ENCODE measurements around the gene TNPO3. TPM values are rescaled to one million over a fixed set of nuclear protein-coding genes. Genes with fewer than 3 reads are reported as not detected.
"Not testable (repeated sequence)": the region's sequence is repeated elsewhere in the genome, so short reads cannot be mapped to it uniquely, and the experiment has no call there.

TNPO3 gene
- total RNA-seq, 2 experiments from 2014 or later, result 44.3 to 48.1 TPM

DNA sequence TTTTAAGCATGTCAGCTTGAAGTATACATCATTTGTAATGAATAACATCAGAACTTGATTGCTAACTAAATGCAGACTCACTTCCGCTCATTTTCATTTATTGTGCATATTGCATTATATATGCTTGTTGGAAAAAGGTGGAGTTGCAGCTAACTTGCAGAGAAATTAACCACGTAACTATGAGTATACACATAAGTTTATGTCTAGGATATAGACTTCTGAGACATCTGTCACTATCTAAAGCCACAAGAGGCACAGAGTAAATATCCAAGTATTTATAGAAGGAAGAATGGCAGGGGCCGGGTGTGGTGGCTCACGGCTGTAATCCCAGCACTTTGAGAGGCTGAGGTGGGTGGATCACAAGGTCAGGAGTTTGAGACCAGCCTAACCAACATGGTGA lies 47.3 kb downstream of the TNPO3 start:
- H3K27me3 Mint-ChIP-seq, result no peaks in the 10 kb centered on the region
- no peak overlapping the region for H3K27ac Mint-ChIP-seq
- POLR2A ChIA-PET, result no interaction called here
- peaks cover 21% of the 10 kb centered on the region for H3K4me1 Mint-ChIP-seq
- no peak overlapping the region for H3K4me3 Mint-ChIP-seq
- no peak for DNase-seq
- no peaks in the 10 kb centered on the region for H3K9me3 Mint-ChIP-seq
- CTCF ChIA-PET, result interaction anchor here (1.5 kb wide), 1 partner anchor 156 kb away, joined by 3 read pairs; no protein-coding TSS in a partner anchor
- peaks cover 54% of the 10 kb centered on the region for H3K36me3 Mint-ChIP-seq (ENCODE audit: low read depth)

DNA sequence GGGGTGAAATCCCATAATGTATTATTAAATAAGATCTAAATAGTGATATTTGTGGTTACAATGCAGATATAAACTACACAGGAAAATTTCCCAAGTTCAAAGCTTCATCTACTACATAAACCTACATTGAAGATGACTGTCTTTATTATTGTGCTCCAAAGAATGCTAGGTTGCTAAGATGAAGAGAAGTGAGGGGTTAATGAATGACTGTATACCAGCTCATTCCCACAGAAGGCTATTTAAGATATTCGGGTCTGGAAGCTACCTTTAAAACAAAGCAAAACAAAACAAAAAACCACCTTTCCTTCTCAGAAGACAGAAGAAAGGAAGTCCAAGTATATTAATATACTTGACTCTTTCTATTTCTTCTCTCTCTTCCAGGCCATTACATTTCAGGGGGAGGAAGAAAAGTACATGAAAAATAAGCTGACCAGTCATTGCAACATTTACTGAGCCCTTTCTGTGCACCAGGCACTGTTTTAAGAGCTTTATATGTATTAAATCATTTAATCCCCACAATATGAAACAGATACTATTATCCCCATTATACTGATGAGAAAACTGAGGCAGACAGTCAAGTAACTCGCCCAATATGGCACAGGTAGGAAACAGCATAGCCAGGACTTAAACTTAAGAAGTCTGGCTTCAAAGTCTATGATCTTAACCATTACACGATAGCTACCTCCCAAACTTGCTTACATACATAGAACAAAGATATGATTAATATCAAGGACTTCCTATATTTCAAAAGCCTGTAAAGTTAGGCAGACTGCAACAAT lies 48.1 kb downstream of the TNPO3 start:
- peaks cover 21% of the 10 kb centered on the region for H3K4me1 Mint-ChIP-seq
- CTCF ChIA-PET, result interaction anchor here (0.8 to 1.5 kb wide), 5 partner anchors 9 to 157 kb away, joined by 3 to 4 read pairs (median 3); partner anchors contain the start of gene TNPO3
- POLR2A ChIA-PET, result no interaction called here
- DNase-seq, result no peak
- no peaks in the 10 kb centered on the region for H3K27me3 Mint-ChIP-seq
- peaks cover 60% of the 10 kb centered on the region for H3K36me3 Mint-ChIP-seq (ENCODE audit: low read depth)
- H3K9me3 Mint-ChIP-seq, result no peaks in the 10 kb centered on the region
- no peak overlapping the region for H3K27ac Mint-ChIP-seq
- no peak overlapping the region for H3K4me3 Mint-ChIP-seq

DNA sequence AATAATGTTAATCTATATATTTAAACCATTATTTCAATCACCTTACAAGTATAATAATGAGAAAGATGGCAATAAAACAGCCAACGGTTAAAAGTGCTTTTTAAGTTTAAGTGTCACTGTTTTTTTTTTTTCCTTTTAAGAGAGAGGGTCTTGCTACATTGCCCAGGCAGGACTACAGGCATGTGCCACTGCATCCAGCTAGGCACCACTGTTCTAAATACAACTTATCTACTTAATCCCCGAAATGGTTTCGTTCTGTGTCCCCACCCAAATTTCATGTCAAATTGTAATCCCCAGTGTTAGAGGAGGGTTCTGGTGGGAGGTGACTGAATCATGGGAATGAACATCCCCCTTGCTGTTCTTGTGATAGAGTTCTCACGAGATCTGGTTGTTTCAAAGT lies 49.7 kb downstream of the TNPO3 start:
- peaks cover 63% of the 10 kb centered on the region for H3K36me3 Mint-ChIP-seq (ENCODE audit: low read depth)
- no peak for DNase-seq
- POLR2A ChIA-PET, result no interaction called here
- no peaks in the 10 kb centered on the region for H3K9me3 Mint-ChIP-seq
- CTCF ChIA-PET, result interaction anchor here (0.6 kb wide), 1 partner anchor 12 kb away, joined by 3 read pairs; no protein-coding TSS in a partner anchor
- H3K27me3 Mint-ChIP-seq, result no peaks in the 10 kb centered on the region
- H3K4me1 Mint-ChIP-seq, result peaks cover 16% of the 10 kb centered on the region
- no peak overlapping the region for H3K27ac Mint-ChIP-seq
- no peak overlapping the region for H3K4me3 Mint-ChIP-seq

DNA sequence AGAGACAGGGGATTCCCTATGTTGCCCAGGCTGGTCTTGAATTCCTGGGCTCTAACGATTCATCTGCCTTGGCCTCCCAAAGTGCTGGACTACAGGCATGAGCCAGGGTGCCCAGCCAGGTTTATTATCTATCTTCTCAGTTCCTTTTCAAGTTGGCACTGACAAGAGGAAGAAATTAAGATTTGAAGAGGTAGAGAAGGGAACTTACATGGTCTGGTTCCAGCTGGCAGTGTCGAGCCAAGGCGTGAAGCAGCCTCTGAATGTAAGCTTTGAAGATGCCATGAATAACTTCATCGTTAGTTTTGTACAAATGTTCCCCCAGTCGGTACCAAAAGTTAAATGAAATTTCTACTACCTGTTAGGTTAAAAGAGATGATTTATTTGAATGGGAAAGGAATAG lies 57.7 kb downstream of the TNPO3 start:
- no peak for DNase-seq
- no peak overlapping the region for H3K27ac Mint-ChIP-seq
- no peaks in the 10 kb centered on the region for H3K27me3 Mint-ChIP-seq
- ChIA-PET CTCF (interaction anchor here (0.7 to 1.7 kb wide), 2 partner anchors 10 to 363 kb away, joined by 4 to 5 read pairs; no protein-coding TSS in a partner anchor), POLR2A (no interaction called here)
- no peak overlapping the region for H3K4me3 Mint-ChIP-seq
- peaks cover 42% of the 10 kb centered on the region for H3K36me3 Mint-ChIP-seq (ENCODE audit: low read depth)
- H3K9me3 Mint-ChIP-seq, result no peaks in the 10 kb centered on the region
- no peaks in the 10 kb centered on the region for H3K4me1 Mint-ChIP-seq

DNA sequence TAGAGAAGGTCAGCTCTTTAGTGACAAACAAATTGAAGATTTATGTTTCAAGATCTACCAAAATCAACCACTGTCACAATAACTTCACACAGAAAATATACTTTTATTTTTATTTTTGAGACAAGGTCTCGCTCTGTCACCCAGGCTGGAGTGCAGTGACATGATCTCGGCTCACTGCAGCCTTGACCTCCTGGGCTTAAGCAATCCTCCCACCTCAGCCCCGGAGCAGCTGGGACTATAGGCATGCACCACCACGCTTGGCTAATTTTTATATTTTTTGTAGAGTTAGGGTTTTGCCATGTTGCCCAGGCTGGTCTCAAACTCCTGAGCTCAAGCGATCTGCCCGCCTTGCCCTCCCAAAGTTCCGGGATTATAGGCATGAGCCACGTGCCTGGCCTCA lies 60.4 kb downstream of the TNPO3 start:
- H3K9me3 Mint-ChIP-seq, H3K27me3 Mint-ChIP-seq, H3K4me3 Mint-ChIP-seq, CTCF ChIA-PET, H3K27ac Mint-ChIP-seq, POLR2A ChIA-PET, H3K4me1 Mint-ChIP-seq, DNase-seq: not testable (repeated sequence)
- H3K36me3 Mint-ChIP-seq (ENCODE audit: low read depth), result peaks cover 35% of the 10 kb centered on the region

DNA sequence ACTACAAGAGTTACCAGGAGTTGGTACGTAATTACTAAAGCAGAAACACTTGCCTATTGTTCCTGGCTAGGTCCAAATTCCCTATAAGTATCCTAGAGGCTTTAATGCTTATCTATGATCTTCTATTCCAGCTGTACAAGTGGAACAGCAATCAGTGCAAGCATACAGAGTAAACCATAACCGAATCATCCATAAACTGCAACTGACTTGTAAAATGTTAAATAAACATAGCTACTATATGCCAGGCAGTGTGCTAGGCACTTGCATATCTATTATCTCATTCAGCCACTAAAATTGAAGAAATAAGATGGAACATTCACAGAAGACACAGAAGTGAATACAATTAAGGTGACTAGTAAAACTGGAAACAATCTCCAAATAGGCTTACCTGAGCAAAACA lies 61.5 kb downstream of the TNPO3 start:
- H3K9me3 Mint-ChIP-seq, result no peaks in the 10 kb centered on the region

DNA sequence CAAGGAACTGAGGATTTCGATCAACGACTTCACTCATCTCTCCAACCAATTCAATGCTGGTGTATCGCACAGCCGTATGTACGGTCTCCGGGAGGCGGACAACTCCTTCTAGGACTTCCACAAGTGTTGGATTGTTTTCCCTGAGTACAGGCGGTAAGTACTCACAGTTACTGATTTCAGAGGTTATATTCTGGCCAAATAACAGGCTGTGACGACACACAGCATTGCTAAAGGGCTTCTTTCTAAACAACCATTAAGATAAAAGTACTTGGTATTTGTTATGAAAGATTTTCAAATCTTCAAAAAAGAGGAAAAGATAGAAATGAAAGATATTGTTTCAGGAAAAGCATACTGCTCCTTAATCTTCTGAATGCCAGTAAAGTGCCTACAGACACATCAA lies 65.0 kb downstream of the TNPO3 start:
- H3K27ac Mint-ChIP-seq, result no peak overlapping the region
- H3K27me3 Mint-ChIP-seq, result no peaks in the 10 kb centered on the region
- no peak for DNase-seq
- ChIA-PET POLR2A (interaction anchor here (0.7 kb wide), 1 partner anchor 1131 kb away, joined by 4 read pairs; no protein-coding TSS in a partner anchor), CTCF (no interaction called here)
- no peaks in the 10 kb centered on the region for H3K9me3 Mint-ChIP-seq
- peaks cover 41% of the 10 kb centered on the region for H3K36me3 Mint-ChIP-seq (ENCODE audit: low read depth)
- no peaks in the 10 kb centered on the region for H3K4me1 Mint-ChIP-seq
- no peak overlapping the region for H3K4me3 Mint-ChIP-seq

More for the DNA sequence above, 61.5 kb downstream of the TNPO3 start:
- POLR2A ChIA-PET, result no interaction called here
- no peak for DNase-seq
- H3K4me1 Mint-ChIP-seq, result no peaks in the 10 kb centered on the region
- no peak overlapping the region for H3K27ac Mint-ChIP-seq
- no peaks in the 10 kb centered on the region for H3K27me3 Mint-ChIP-seq
- CTCF ChIA-PET, result interaction anchor here (0.6 to 0.8 kb wide), 2 partner anchors 9 to 12 kb away, joined by 3 to 5 read pairs; no protein-coding TSS in a partner anchor
- peaks cover 33% of the 10 kb centered on the region for H3K36me3 Mint-ChIP-seq (ENCODE audit: low read depth)
- H3K4me3 Mint-ChIP-seq, result no peak overlapping the region

DNA sequence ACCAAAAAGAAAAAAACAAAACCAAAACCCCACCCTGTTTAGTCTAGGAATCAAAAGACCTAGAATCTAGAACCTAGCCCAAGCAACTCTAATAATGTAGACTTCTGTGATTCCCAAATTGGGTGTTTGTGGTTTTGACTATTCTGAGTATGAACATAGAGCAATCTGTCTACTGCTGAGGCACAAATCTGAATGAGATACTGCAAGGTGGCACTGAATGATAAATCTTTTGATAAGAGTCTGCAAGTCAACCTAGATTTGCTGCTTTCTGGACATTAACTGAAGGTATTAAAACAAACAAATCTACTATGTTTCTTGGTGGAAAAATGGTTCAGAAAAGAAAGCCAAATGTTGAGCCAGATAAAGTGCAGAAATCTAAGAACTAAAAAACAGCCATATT lies 66.5 kb downstream of the TNPO3 start:
- DNase-seq, result no peak
- Mint-ChIP-seq H3K4me1 (no peaks in the 10 kb centered on the region), H3K9me3 (no peaks in the 10 kb centered on the region), H3K27ac (no peak overlapping the region), H3K27me3 (no peaks in the 10 kb centered on the region), H3K36me3 (ENCODE audit: low read depth) (peaks cover 45% of the 10 kb centered on the region), H3K4me3 (no peak overlapping the region)
- CTCF ChIA-PET, result no interaction called here
- POLR2A ChIA-PET, result no interaction called here

DNA sequence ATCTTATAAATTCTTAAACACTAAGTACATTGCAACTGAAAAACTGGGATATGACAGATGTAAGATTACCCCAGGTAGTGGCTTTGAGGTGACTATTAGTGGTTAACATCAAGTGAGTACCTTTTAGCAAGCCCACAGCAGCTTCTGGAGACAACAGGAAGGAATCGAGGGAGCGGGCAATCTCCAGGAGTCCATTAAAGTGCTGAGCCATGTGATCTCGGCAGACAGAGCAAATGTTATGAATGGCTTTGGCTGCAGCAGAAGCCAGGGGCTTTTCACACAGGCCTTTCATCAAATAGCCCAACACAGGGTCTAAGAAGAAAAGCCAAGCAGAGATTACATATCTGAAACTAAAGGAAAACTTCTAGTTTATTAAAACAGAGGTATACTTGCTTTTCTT lies 68.3 kb downstream of the TNPO3 start:
- no peaks in the 10 kb centered on the region for H3K9me3 Mint-ChIP-seq
- H3K4me3 Mint-ChIP-seq, result no peak overlapping the region
- DNase-seq, result no peak
- CTCF ChIA-PET, result no interaction called here
- no peaks in the 10 kb centered on the region for H3K4me1 Mint-ChIP-seq
- no peak overlapping the region for H3K27ac Mint-ChIP-seq
- H3K27me3 Mint-ChIP-seq, result no peaks in the 10 kb centered on the region
- POLR2A ChIA-PET, result no interaction called here
- H3K36me3 Mint-ChIP-seq (ENCODE audit: low read depth), result peaks cover 52% of the 10 kb centered on the region

DNA sequence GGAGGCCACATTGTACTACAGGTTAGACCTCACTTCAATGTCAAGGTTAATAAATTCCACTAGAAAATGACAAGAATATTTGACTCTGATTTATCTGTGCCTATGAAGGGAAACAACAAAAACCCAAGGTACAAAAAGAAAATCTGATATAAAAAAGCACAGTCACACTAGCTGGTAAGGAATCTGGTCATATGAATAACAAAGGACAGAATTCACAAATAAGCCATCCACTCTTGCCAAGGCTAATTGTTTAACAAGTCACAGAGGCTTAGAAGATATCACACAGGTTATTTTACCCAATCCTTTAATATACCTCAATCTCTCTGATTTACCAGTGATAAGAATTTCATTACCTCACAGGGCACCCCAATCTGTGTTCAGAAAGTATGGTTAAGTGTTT lies 69.3 kb downstream of the TNPO3 start:
- CTCF ChIA-PET, result no interaction called here
- no peak overlapping the region for H3K4me3 Mint-ChIP-seq
- no peak overlapping the region for H3K27ac Mint-ChIP-seq
- no peak for DNase-seq
- no peaks in the 10 kb centered on the region for H3K4me1 Mint-ChIP-seq
- H3K9me3 Mint-ChIP-seq, result no peaks in the 10 kb centered on the region
- peaks cover 53% of the 10 kb centered on the region for H3K36me3 Mint-ChIP-seq (ENCODE audit: low read depth)
- POLR2A ChIA-PET, result no interaction called here
- no peaks in the 10 kb centered on the region for H3K27me3 Mint-ChIP-seq

DNA sequence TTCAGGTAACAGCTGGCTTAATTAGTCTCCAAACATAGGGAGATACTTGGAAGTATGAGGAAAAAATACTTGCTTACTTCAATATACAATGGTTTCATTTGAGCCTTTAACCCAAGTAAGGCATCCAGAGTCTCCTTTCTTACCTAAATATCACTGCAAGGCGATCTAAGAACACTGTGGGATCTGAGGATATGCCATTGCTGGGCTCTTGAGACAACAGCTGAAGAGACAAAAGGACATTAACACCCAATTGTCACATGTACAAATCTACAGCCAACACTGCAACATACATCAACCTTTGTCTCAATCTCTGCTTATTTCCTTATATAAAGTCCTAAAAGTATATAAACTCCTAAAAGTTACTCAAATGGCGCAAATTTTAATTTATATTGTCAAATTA lies 72.8 kb downstream of the TNPO3 start:
- H3K27me3 Mint-ChIP-seq, result no peaks in the 10 kb centered on the region
- peaks cover 57% of the 10 kb centered on the region for H3K36me3 Mint-ChIP-seq (ENCODE audit: low read depth)
- no peaks in the 10 kb centered on the region for H3K4me1 Mint-ChIP-seq
- H3K4me3 Mint-ChIP-seq, result no peak overlapping the region
- H3K27ac Mint-ChIP-seq, result no peak overlapping the region
- no peak for DNase-seq
- ChIA-PET CTCF (no interaction called here), POLR2A (no interaction called here)
- H3K9me3 Mint-ChIP-seq, result no peaks in the 10 kb centered on the region

DNA sequence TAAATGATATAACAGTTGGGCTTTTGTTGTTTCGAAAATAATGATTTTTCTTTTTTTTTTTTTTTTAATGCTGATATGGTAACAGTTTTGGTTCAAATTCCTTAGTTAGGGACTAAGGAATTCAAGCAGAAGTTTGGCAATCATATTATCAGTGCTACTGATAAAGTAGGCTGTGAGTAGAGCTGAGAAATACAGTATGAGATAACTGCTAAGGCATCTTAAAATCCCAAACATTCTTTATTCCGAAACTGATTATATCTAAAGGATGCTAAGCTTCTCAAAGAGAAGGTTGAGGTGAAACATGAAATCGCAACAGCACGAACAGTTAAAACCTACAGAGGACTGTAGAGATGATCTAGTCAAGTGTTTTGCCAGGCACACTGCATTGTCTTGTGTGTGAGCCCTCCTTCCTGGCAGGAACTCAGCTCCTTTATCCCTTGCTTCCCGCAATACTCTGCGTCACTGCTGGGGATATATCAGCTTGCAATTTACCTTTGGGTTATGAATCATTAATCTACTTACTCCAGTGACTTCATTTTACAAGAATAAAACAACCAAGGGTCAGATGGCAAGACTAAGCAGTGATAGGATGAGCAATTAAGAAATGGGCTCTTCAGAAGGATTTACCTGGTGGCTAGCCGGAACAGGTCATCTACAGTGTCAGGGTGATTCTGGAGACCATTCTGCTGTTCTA lies 80.5 kb downstream of the TNPO3 start:
- Mint-ChIP-seq H3K4me3 (no peak overlapping the region), H3K9me3 (no peaks in the 10 kb centered on the region), H3K27me3 (no peaks in the 10 kb centered on the region), H3K36me3 (ENCODE audit: low read depth) (peaks cover 52% of the 10 kb centered on the region), H3K4me1 (no peaks in the 10 kb centered on the region), H3K27ac (no peak overlapping the region)
- DNase-seq, result no peak
- ChIA-PET POLR2A (no interaction called here), CTCF (no interaction called here)

DNA sequence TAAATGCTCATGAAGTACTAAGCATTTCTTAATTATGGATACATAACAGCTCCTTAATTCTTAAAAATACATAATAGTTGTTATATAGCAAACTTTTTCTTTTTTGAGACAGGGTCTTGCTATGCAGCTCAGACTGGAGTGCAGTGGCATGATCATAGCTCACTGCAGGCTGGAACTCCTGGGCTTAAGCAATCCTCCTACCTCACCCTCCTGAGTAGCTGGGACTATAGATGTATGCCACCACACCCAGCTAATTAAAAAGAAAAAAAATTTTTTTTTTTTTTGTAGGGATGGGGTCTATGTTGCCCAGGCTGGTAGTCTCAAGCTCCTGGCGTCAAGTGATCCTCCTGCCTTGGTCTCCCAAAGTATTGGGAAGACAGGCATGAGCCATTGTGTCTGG lies 86.3 kb downstream of the TNPO3 start:
- Mint-ChIP-seq H3K9me3 (no peaks in the 10 kb centered on the region), H3K4me1 (peaks cover 7% of the 10 kb centered on the region), H3K27ac (no peak overlapping the region), H3K4me3 (no peak overlapping the region), H3K36me3 (ENCODE audit: low read depth) (peaks cover 50% of the 10 kb centered on the region), H3K27me3 (no peaks in the 10 kb centered on the region)
- ChIA-PET POLR2A (no interaction called here), CTCF (interaction anchor here (0.7 to 1.2 kb wide), 3 partner anchors 10 to 118 kb away, joined by 3 to 4 read pairs (median 3); no protein-coding TSS in a partner anchor)
- no peak for DNase-seq
